Fibroblast of skin of right biceps (primary cell): Measurements from ENCODE around the gene UXT.
A peak's percentile ranks its signal among the peaks of the same experiment; 100 is the strongest.

Source experiments
- DNase-seq: peaks from one replicate; pipeline ENCODE4 v3.0.0-alpha.2; 2013

Gene UXT

DNA sequence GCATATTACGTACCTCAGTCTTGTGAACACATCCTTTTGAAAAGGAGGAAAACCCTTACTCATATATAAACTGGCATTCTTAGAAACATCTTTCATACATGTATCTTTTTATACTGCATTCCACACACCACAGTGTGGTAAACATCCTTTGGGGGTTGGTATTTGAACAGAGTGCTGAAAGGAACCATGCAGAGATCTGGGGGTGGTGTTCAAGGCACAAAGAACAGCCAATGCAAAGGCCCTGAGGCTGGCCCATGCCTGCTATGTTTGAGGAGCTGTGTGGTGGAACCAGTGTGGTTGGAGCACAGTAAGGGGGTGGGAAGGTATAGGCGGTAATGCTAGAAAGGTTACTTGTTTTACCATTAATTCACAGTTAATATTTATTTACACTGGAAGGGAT lies 10.6 kb downstream of the UXT start:
- peak; percentile 24 for DNase-seq

DNA sequence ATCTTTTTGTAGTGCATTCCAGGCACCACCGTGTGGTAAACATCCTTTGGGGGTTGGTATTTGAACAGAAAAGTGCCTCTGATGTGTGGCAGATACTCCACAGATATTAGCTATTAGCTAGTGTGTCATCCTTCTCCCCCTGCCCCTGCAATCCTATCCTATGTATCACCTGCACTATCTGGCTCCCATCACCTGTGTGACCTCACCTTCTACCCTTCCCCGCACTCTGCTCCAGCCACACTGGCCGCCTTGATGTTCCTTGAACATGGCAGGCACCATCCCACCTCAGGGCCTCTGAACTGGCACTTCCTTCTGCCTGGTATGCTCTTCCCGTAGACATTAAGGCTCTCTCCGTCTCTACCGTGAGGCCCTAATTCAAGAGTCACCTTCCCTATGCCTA lies 12.3 kb downstream of the UXT start:
- DNase-seq: no peak

DNA sequence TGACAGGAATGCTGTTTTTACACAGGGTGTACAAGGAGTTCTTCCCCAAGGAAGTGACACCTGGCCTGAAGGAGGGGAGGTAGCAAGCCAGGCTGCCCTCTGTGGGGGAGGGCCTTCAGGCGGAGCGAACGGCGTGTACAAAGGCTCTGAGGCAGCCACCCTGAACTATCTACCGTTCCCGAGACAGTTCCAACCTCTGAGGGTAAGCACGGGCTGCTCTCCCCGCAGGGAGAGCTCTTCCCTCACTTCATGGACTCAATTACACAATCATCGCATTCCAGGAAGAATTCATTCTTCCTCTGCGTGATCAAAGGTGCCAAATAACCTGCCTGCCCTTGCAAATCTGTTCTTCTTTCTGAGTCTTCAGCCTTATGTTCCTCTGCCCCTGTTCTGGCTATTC lies 13.4 kb downstream of the UXT start:
- DNase-seq: no peak

DNA sequence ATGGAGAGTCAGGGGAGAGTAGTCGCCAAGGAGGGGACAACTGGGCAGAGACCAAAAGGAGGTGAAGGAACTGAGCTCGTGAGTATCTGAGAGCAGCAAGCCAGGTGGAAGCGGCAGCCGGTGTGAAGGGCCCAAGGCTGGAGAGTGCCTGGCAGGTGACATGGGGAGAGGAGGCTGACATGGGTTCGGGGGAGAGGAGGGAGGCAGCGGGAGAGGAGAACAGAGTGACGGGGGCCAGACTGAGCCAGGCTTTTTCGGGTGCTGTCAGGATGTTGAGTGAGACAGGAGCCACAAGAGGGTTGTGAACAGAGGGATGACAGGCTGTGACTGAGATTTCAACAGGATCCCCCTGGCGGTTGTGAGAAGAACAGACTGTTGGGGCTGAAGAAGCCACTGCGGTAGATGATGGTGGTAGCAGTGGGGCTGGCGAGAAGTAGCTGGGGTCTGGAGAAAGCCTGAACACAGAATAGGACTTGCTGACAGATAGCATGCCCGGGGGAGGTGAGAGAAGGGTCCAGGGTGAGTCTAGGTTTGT lies 14.4 kb downstream of the UXT start:
- peak; percentile 44 for DNase-seq

DNA sequence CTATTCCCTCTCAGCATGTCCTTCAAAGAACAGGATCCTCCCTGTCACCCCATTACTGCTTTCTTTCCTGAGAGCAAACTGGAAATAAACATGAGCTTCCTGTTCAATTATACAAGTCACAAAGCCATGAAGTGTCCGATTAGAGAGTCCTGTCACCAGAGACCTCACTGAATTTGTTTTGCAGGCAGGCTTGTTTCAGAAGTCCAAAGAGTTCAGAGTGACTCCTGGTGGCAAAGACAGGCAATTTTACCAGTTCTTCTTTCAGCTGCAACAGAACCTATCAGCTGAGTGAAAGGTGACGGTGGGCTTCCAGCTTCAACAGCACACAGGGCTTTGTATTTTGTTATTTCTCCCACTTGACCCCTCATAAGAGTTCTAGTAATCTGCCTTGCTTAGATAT lies 15.1 kb downstream of the UXT start:
- peak; percentile 22 for DNase-seq

DNA sequence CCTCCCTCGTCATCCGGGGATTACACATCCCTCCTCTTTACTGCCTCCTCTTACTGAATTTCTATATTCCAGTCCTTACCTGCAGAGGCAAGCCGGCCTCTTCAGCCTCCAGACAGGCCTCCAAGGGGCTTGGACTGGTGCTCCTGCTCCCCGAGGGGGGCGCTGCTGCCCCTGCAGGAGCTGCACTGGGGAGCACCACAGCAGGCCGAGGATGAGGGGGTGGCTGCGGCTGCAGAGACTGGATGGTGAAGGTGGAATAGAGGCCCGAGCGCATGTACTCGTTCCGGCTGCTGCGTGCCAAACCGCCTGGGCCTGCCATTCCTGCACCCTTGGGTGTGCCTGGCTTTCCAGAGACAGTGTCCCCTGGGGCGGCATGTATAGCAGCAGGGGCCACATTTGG lies 20.2 kb downstream of the UXT start:
- no peak for DNase-seq

DNA sequence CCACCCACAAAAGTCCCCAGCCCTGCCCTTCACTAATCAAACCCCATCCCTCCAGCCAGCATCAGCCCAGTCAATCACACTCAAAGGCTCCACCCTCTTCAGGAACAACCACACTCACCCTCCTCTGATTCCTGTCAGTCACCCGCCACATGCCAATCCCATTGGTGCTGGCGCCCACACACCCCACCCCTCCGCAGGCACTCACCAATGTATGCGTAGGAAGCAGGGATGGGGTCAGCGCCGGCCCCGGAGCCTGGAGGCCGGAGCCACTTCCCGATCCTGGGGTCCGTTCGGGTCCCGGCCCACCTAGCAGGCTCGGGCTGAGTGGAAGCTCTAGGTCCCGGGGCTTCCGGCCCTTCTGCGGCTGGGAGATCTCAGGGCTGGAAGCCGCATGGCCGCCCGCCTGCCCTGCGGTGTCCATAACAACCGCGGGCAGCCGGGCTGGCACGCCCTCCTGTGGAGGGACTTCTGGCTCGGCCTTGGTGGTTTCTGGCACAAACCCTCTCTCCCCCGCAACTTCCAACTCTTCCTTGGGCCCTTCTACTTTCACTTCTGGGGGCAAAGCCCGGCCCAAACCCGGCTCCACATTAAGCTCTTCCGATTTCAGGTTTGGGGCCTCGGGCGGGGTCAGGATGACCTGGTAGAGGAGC lies 21.3 kb downstream of the UXT start:
- no peak for DNase-seq

DNA sequence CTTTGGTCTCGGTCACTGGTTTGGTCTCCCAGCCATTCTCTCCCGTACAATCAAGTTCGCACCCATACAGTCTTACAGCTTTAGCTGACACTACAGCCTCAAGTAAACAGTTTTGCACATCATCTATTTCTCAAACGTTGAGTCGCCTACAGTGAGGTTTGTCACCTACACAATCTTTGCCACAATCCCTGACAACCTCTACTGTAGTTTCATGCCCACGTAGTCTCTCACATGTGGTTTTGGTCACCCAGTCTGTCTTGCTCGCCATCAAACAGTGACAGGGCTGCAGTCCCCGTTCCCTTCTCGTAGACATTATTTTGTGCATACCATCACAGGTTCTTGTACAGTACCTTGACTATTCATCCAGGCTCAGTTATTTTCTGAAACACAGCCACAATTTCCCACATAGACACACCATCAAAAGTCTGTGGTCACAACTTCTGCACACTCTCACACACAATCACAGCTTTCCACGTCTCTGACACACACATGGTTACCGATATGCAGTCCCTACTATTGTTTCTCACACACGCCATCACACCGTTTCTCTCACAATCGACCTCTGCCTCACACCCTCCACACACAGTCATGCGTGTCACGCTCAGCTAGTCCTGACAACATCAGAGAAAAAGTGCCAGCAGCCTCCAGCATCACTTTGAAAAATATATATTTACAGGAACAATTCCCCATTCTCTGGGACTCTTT lies 24.0 kb downstream of the UXT start:
- no peak for DNase-seq

DNA sequence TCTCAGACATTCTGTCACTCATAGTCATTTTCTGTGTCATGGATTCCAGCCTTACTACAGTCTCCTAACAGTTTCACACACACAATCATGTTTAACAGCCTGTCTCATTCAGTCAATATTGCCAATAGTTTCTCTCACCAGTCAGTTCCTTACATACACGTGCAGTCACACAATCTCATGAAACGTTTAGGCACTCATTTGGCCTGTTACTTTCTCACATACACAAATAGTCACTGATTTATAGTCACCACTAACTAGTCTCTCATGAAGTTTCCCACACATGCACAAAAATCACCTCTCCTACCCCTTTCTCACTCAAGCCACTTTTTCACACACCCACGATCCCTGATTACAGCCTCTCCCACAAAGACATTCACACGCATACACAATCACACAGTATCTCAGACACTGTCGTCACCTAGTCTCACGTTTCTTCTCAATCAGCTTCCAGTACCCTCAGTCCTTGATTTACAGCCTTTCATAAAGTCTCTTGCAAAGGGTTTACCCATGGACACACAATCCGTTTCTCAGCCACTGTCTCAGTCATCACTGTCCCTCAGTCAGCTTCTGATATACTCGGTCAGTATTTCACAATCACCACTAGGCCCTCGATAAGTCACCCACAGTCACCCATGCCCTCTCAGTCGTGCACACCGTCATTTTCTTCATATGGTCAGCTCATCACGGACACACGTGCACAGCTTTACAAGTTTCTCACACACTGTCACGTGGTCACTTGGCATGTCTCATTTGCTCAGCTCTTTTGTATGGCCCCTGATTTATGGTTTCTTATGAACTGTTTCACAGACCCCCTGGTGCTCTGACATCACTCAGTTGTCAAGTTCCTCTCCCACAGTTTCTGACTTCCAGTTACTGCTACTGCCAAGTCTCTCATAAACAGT lies 25.0 kb downstream of the UXT start:
- no peak for DNase-seq

DNA sequence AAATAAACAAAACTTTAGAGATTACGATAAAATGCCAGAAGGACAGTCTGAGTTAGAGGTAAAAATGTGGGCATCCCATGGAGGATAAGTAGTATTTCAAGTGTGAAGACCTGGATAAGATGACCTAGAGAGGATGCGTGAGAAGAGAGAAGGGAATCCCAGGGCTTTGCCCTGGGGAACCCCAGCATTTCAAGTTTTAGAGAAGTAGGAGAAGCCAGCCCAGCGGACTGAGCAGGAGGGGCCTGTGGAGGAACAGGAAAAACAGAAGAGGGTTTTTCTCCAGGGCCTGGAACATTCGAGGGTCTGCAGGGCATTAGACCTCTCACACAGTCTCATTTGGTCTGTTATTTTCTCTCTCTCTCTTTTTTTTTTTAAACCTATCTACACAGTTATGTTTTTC lies 26.3 kb downstream of the UXT start:
- no peak for DNase-seq

DNA sequence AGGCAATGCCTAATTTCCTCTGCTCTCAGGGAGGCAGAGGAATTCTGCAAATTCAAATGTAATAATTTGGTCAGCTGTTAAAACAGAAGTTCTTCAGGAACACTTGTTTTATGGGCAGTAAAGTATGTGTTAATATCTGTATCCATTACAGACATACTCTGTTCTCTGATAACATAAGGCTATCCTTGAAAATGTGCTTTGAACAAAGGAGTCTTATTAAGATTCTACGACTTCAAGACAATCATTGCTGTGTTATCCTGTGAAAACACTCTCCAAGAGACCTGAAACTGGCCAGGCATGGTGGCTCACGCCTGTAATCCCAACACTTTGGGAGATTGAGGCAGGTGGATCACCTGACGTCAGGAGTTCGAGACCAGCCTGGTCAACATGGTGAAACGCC lies 27.3 kb downstream of the UXT start:
- no peak for DNase-seq

DNA sequence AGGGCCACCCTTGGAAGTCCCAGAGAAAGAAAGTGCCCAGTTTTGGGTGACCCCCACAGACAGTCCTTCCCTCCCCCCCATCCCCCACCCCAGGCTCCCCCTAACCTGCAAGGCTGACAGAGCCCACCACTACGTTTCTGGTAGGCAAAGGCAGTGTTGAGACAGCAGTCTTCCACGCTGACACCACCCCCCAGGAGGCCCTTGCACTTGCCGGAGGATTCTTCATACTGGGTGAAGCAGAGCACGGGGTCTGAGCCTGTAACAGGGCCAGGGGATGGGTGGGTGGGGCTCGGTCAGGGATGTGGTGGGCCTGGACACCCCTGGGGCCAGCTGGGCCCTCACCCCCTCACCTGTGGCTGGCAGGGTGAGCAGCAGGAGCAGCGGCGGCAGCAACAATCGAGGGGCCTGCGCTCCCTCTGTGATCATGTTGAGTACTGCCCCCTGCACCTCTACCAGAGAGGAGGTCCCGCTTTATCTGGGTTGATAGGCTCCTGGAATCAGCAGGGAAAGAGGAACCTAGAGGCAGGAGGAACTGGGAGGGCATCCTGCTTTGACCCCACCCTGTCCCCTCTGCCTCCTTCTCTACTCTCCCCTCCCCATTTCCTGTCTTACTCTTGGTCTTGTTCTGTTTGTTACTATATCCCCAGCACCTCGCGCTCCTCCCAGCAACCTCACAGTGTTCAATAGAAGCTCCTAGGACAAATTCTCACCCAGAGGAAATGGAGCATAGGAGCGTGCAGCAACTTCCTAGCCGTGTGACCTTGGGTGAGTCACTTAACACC lies 29.4 kb downstream of the UXT start, which contains the start of gene CFP:
TSS of gene CFP (minus strand) at position 512 of the 782 bp plus-strand sequence. CDS start at position 426, 86 bp downstream.
- DNase-seq: no peak

DNA sequence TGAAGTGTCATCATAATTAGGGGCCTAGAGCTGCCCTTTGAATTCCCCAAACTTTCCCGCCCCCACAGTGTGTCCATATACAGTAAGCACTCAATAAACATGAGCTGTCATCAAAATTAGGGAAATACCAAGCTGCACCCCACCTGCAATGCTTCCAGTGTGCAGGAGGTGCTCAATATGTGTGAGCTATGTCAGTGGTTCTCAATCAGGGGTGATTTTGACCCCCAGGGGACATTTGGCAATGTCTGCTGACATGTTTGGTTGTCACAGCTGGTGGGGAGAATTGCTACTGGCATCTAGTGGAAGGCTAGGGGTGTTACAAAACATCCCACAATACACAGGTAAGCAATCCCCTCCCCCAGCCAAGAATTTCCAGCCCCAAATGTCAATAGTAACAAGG lies 30.0 kb downstream of the UXT start:
- no peak for DNase-seq

DNA sequence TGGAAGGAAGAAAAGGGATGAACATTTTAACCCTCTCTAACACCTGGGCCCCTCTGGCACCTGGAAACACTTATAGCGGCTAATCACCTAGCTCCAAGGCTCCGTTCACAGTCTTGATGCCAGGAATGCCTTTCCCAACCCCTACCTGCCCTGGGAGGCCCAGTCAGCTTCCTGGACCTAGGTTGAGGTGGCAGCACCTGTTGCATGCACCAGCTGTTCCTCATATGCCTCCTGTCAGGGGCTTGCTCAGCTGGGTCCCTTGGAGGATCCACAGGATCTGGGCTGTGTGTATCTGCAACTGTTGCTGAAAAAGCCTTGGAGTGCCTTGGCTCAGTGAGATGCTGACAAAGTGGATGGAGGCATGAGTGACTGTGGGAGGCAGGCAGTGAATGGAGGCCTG lies 33.6 kb downstream of the UXT start:
- no peak for DNase-seq

DNA sequence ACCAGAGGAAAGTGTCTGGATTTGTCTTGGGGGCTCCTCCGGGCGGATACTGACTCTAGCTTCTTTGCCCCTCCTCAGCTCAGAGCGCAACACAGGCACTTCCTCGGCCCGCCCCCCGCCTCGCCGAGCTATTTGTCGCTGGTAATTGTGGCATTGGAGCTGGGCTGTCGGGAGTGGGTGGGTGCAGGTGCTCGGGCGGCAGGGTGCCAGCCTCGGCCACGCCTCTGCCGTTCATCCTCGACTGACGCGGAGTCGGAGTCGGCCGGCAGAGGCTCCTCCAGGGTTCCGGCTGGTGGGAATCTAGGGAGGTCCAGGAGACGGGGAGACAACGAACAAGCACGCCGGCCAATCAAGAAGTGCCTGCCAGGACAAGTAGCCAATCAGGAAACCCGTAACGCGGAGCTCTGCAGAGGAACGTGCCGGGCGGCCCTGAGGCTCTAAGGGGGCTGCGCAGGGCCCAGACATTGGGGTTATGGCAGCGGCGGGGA lies 35.4 kb downstream of the UXT start:
- peak; percentile 76 for DNase-seq

DNA sequence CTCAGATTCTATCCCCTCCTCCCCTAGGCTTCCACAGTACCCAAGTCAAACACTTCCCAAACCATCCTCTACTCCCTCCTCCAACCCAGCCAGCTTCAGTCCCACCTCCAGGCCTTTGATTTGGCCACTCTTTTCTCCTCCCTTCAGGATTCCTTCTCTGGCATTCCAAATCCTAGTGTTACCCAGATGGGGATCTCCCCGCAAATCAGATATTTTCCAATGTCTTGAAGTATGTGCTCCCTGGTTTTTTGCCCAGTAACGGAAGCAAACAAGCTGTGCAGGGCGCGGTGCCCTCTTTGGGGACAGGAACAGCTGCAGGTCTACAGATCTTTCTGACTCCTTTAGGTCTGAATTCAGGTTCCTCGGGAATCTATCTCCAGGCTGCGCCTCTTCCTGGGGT lies 37.1 kb downstream of the UXT start:
- DNase-seq: no peak

DNA sequence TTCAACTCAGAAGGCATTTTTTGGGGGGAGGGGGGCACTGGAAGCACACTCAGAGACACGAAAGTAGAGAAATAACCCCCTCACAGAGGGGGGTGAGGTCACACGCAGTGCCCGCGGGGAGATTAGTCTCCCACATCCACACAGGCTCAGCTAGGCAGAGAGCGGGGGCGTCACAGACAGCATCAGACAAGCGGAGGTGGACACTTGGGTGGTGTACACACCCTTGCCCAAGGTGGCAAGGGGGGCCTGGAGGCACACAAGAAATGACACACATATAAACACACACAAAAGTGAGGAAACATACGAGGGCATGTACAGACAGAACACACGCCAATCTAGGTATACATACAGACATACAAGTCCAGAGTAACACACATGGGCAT lies 38.7 kb downstream of the UXT start:
- no peak for DNase-seq

DNA sequence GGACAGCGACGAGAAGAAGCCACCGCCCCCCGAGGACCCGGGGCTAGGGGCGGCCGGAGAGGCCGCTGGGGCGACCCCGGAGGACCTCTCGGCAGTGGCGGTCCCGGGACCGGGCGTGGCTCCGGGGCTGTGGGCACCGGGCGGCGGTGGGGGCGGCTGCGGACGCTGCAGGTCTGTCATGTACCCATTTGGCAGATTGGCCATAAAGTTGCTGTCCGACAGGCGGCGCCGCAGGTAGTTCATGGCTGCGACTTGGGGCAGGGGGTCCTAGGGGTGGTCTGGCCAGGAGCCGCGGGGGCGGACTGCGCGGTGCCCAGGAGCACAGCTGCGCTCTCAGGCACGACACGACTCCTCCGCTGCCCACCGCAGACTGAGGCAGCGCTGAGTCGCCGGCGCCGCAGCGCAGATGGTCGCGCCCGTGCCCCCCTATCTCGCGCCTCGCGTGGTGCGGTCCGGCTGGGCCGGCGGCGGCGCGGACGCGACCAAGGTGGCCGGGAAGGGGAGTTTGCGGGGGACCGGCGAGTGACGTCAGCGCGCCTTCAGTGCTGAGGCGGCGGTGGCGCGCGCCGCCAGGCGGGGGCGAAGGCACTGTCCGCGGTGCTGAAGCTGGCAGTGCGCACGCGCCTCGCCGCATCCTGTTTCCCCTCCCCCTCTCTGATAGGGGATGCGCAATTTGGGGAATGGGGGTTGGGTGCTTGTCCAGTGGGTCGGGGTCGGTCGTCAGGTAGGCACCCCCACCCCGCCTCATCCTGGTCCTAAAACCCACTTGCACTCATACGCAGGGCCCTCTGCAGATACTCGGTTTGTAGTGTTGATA lies 39.3 kb downstream of the UXT start, which contains the start of gene SYN1:
TSS of gene SYN1 (minus strand) at position 372 of the 817 bp plus-strand sequence. CDS start at position 243, 129 bp downstream.
- DNase-seq: peak; percentile 80

DNA sequence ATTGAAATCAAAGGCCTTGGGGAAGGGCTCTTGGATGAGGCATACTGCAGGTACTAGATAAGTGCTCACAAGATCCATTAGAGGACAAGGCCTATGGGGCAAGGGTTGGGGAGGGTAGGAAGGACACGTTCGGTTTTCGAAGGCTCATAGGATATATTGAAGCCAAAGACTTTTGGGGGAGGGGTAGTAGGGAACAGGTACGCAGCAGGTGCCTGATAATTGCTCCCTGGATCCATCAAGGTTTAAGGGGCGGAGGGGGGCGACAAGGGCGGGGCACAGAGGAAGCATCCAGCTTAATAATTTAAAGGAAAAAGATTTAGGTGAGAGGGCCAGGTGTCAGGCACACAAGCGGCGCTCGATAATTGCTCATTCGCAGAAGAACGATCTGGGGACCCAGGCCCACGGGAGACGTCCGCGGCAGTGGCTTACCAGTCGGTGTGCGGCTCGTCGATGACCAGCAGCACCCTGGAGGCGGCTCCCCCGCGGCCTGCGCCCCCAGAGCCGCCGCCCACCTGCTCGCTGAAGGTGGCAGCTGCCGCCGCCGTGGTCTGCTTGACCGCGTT lies 40.0 kb downstream of the UXT start:
- no peak for DNase-seq

DNA sequence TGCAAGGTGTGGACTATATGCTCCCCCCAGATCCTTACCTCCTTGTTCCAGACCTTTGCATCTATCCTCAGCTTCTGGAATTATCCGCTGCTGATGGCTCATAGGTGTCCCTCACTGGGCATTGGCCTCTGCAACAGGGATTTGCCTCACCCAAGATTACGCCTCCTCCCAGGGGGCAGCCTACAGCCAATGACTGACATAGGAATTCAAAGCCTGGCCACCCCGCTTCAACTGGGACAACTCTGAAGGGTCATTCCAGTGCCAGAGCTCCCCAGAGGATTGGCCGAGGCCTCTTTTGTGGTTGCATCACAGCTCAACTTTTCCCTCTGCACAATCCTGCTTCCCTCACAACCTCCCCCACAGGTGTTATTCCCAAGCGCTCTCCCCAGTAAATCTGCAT lies 44.4 kb downstream of the UXT start:
- no peak for DNase-seq

DNA sequence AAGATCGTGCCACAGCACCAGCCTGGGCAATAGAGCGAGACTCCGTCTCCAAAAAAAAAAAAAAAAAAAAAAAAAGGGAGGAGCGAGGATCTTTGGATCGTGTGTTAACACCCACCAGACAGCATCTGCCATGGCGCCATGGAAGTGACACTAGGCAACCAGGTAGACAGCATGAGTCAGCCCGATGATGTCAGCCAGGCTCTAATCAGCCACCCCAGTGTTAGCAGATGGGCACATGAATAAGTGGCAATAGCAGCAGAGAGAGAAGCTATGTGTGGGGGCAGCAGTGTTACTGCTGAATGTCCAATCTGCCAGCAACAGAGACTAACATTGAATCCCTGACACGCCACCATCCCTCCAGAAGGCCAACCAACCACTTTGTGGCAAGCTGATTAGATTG lies 45.9 kb downstream of the UXT start:
- no peak for DNase-seq
